GM12878 (cell line): ENCODE measurements around the gene ZKSCAN8. TPM values are rescaled to one million over a fixed set of nuclear protein-coding genes. Genes with fewer than 3 reads are reported as not detected.
A peak's percentile ranks its signal among the peaks of the same experiment; 100 is the strongest.

Experiments
- ATF2 ChIP-seq: IDR thresholded peaks from 2 replicates; pipeline ENCODE4 v1.6.1; 2012; ENCODE audit warnings: low read length, inconsistent platforms
- ATF3 ChIP-seq: IDR thresholded peaks from 2 replicates; pipeline ENCODE4 v1.6.1; 2011; ENCODE audit warnings: low read depth, mild to moderate bottlenecking, low read length, moderate library complexity, borderline replicate concordance; ENCODE audit errors: extremely low read depth
- ATF7 ChIP-seq: fragments of 450-650 bp; IDR thresholded peaks from 2 replicates; pipeline ENCODE4 v1.6.1; 2016; ENCODE audit warnings: low read depth, mild to moderate bottlenecking
- BACH1 ChIP-seq: fragments of 450-650 bp; IDR thresholded peaks from 2 replicates; pipeline ENCODE4 v1.6.1; 2017; ENCODE audit warnings: mild to moderate bottlenecking, borderline replicate concordance
- BHLHE40 ChIP-seq, 2 experiments: fragments of 450-650 bp in 1 of 2; IDR thresholded peaks; 2 replicates each; pipeline ENCODE4 v1.6.1; 2011 to 2017; ENCODE audit warnings: low read depth in 2 of 2, borderline replicate concordance in 1 of 2, improper control_type of control experiment in 1 of 2, low read length in 1 of 2, mild to moderate bottlenecking in 1 of 2
- CBX3 ChIP-seq: fragments of 200-600 bp; sonication (generic); IDR thresholded peaks from 2 replicates; pipeline ENCODE4 v1.6.1; 2016; ENCODE audit warnings: low read depth, borderline replicate concordance
- CHD2 ChIP-seq: IDR thresholded peaks from 2 replicates; pipeline ENCODE4 v1.6.1; 2011; ENCODE audit warnings: low read depth, low read length, improper control_type of control experiment, borderline replicate concordance
- E2F8 ChIP-seq: fragments of 450-650 bp; IDR thresholded peaks from 2 replicates; pipeline ENCODE4 v1.6.1; 2018; ENCODE audit warnings: mild to moderate bottlenecking, low read depth, moderate library complexity; ENCODE audit not compliant: partially characterized antibody
- EGR1 ChIP-seq, 2 experiments: IDR thresholded peaks; 1 replicate in 1 of 2; 2 replicates in 1 of 2; pipeline ENCODE4 v1.6.1; 2011 to 2012; ENCODE audit warnings: low read depth in 2 of 2, low read length in 2 of 2, borderline replicate concordance in 1 of 2, mild to moderate bottlenecking in 1 of 2, moderate library complexity in 1 of 2
- ESRRA ChIP-seq: IDR thresholded peaks from 2 replicates; pipeline ENCODE4 v1.6.1; 2012; ENCODE audit warnings: mild to moderate bottlenecking, low read length, improper control_type of control experiment
- FOS ChIP-seq: IDR thresholded peaks from 3 replicates; pipeline ENCODE4 v1.6.1; 2011; ENCODE audit warnings: borderline replicate concordance; ENCODE audit not compliant: insufficient read length; ENCODE audit errors: extremely low read depth
- GABPA ChIP-seq: IDR thresholded peaks from 2 replicates; pipeline ENCODE4 v1.6.1; 2014; ENCODE audit warnings: antibody characterized with exemption, low read depth, mild to moderate bottlenecking, inconsistent platforms
- GATAD2B ChIP-seq: fragments of 450-650 bp; conservative IDR thresholded peaks from 2 replicates; pipeline ENCODE4 v1.6.1; 2017; ENCODE audit warnings: low read depth, mild to moderate bottlenecking, moderate library complexity
- HDAC6 ChIP-seq: fragments of 200-600 bp; sonication (generic); IDR thresholded peaks from one replicate; pipeline ENCODE4 v1.8.0; 2017; ENCODE audit warnings: antibody characterized with exemption; ENCODE audit not compliant: unreplicated experiment
- IKZF1 ChIP-seq: fragments of 450-650 bp; conservative IDR thresholded peaks from 2 replicates; pipeline ENCODE4 v1.6.1; 2017; ENCODE audit warnings: antibody characterized with exemption, mild to moderate bottlenecking
- JUND ChIP-seq: IDR thresholded peaks from 2 replicates; pipeline ENCODE4 v1.6.1; 2012; ENCODE audit warnings: low read depth, mild to moderate bottlenecking, low read length, improper control_type of control experiment, moderate library complexity
- NFIC ChIP-seq: IDR thresholded peaks from 2 replicates; pipeline ENCODE4 v1.6.1; 2012; ENCODE audit warnings: low read depth, mild to moderate bottlenecking, inconsistent platforms, low read length, moderate library complexity
- PML ChIP-seq: IDR thresholded peaks from 2 replicates; pipeline ENCODE4 v1.6.1; 2012; ENCODE audit warnings: low read length, inconsistent platforms
- POLR2AphosphoS2 ChIP-seq: IDR thresholded peaks from 2 replicates; pipeline ENCODE4 v1.6.1; 2011; ENCODE audit warnings: low read depth, mild to moderate bottlenecking, low read length, improper control_type of control experiment, moderate library complexity
- RFX5 ChIP-seq: IDR thresholded peaks from 2 replicates; pipeline ENCODE4 v1.6.1; 2011; ENCODE audit warnings: low read depth, low read length, improper control_type of control experiment
- RUNX3 ChIP-seq: IDR thresholded peaks from 2 replicates; pipeline ENCODE4 v1.6.1; 2012; ENCODE audit warnings: low read length, inconsistent platforms
- SMAD5 ChIP-seq: IDR thresholded peaks from 2 replicates; pipeline ENCODE4 v1.6.1; 2016; ENCODE audit warnings: antibody characterized with exemption, low read depth
- STAT1 ChIP-seq: fragments of 450-650 bp; conservative IDR thresholded peaks from 2 replicates; pipeline ENCODE4 v1.6.1; 2014; ENCODE audit warnings: antibody characterized with exemption, mild to moderate bottlenecking
- TAF1 ChIP-seq: IDR thresholded peaks from 2 replicates; pipeline ENCODE4 v1.6.1; 2011; ENCODE audit warnings: mild to moderate bottlenecking, low read depth, low read length, borderline replicate concordance
- TCF7 ChIP-seq: IDR thresholded peaks from 2 replicates; pipeline ENCODE4 v1.6.1; 2014; ENCODE audit warnings: antibody characterized with exemption, borderline replicate concordance
- YY1 ChIP-seq: IDR thresholded peaks from 2 replicates; pipeline ENCODE4 v1.6.1; 2011; ENCODE audit warnings: low read depth, mild to moderate bottlenecking, low read length
- ZBED1 ChIP-seq: IDR thresholded peaks from 2 replicates; pipeline ENCODE4 v1.6.1; 2016; ENCODE audit warnings: borderline replicate concordance
- ZNF207 ChIP-seq: fragments of 450-650 bp; IDR thresholded peaks from 2 replicates; pipeline ENCODE4 v1.6.1; 2014; ENCODE audit warnings: antibody characterized with exemption, mild to moderate bottlenecking, borderline replicate concordance
- ZNF24 ChIP-seq: fragments of 450-650 bp; IDR thresholded peaks from 2 replicates; pipeline ENCODE4 v1.6.1; 2017; ENCODE audit warnings: antibody characterized with exemption, mild to moderate bottlenecking
- polyA plus RNA-seq, 11 experiments: library from polyadenylated mRNA; depleted of rRNA in 4 of 11; unstranded in 6 of 11; stranded (reverse) in 5 of 11; fragments of >200 nt; fragmentation: Nextera tagmentation in 4 of 11; fragmentation: Illumina TruSeq in 1 of 11; extraction: Ambion mirVana in 4 of 11; extraction: Trizol in 1 of 11; gene quantifications; 1 replicate in 1 of 11; 2 replicates in 10 of 11; pipeline versions ENCODE4 v1.2.1 to v1.2.3, GENCODE V29; 2011 to 2016; ENCODE audit warnings: inconsistent platforms in 2 of 11, missing spikeins in 2 of 11, low read depth in 1 of 11
- total RNA-seq, 4 experiments: library from RNA; depleted of rRNA in 3 of 4; stranded (reverse); fragments of >200 nt in 3 of 4; fragmentation: Illumina TruSeq in 1 of 4; extraction: Trizol in 1 of 4; gene quantifications; 2 replicates each; pipeline versions ENCODE4 v1.2.1 to v1.2.3, GENCODE V29; 2013 to 2021

ZKSCAN8 gene
- total and polyA plus RNA-seq, 10 of the 15 experiments (the other 5 are each of a cell fraction or from before 2014, with no cell fraction given): 1.0 to 17.9 (median 8.7) TPM

- TF ChIP-seq ATF7: no peak
- no peak for TF ChIP-seq JUND
- TF ChIP-seq ZBED1: peak; percentile 41; the same call in 1 of the 2 replicates
- TF ChIP-seq POLR2AphosphoS2: peak; percentile 67
- peak; percentile 81; the same call in 1 of the 2 replicates for TF ChIP-seq TAF1
- TF ChIP-seq CHD2: no peak
- TF ChIP-seq HDAC6: no peak
- no peak for TF ChIP-seq FOS
- TF ChIP-seq ATF2: 0 out of 2 replicates have a peak, but pooled peaks have one; percentile 31
- no peak for TF ChIP-seq ATF3
- peak; percentile 65 for TF ChIP-seq IKZF1
- 0 out of 3 replicates have a peak, but pooled peaks of 1 of the 2 experiments have one; percentile 12 for TF ChIP-seq EGR1 (IDR thresholded peaks at IDR 0.05; ENCODE audit: borderline replicate concordance in 1 of 2, low read depth in 2 of 2, low read length in 2 of 2)
- TF ChIP-seq NFIC: no peak; the same call in 1 of the 2 replicates
- TF ChIP-seq TCF7: no peak
- TF ChIP-seq BHLHE40 (IDR thresholded peaks at IDR 0.05; ENCODE audit: borderline replicate concordance in 1 of 2, low read depth in 2 of 2, low read length in 1 of 2): peak; percentile 15 to 23; a peak in 1 of 4 replicates
- no peak for TF ChIP-seq CBX3
- no peak for TF ChIP-seq ZNF24
- no peak for TF ChIP-seq RFX5
- no peak for TF ChIP-seq E2F8
- 0 out of 2 replicates have a peak, but pooled peaks have one; percentile 59 for TF ChIP-seq YY1
- no peak; the same call in 1 of the 2 replicates for TF ChIP-seq SMAD5
- no peak for TF ChIP-seq ZNF207
- TF ChIP-seq STAT1: 0 out of 2 replicates have a peak, but pooled peaks have one; percentile 13
- no peak for TF ChIP-seq ESRRA
- TF ChIP-seq RUNX3: peak; percentile 34; the same call in 1 of the 2 replicates
- TF ChIP-seq GATAD2B: 0 out of 2 replicates have a peak, but pooled peaks have one; percentile 39
- TF ChIP-seq BACH1: no peak
- TF ChIP-seq GABPA: peak; percentile 89
- peak; percentile 61 for TF ChIP-seq PML
These were observed 17.2 kb upstream of the ZKSCAN8 start, which contains the start of gene ZSCAN16 (continued) for GRCh38 chr6:28124350-28124970.
